CD4-positive, alpha-beta T cell treated with Interleukin-17A for 4 hours (primary cell): ENCODE data around the gene HILPDA.

Experiments used
- DNase-seq: peaks from one replicate; pipeline ENCODE4 v3.0.0-alpha.2; 2020; ENCODE audit warnings: mixed read lengths

HILPDA gene, protein sequence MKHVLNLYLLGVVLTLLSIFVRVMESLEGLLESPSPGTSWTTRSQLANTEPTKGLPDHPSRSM

DNA sequence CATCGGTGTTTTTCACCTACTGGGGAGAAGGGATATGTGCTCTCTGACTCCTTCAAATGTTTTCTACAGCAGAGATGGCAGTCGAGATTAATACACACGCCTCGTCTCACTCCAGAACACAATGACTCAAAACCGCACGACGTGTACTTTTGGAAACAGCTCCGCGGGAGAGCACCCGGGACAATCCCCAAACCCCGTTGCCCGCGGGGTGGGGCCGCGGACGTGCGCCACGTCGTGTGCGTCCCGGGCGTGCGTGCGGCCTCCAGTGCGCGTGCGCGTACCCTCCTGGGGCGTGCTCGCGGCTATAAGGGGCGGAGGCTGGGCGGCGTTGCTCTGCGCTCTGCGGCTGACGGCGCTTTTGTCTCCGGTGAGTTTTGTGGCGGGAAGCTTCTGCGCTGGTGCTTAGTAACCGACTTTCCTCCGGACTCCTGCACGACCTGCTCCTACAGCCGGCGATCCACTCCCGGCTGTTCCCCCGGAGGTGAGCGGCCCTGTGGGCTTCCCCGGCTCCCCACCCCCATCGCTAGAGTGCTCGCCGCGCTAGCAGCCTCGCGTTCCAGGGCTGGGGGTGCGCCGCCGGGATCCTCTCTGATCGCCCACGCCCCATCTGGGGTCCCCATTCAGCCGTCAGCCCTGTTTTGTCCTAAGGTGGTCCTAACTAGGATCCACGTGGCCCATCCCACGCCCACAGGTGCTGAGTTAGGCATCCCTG lies at the start of gene HILPDA:
HILPDA (plus strand) TSS at position 336 of the 712 bp plus-strand sequence. CDS start 1,391 bp downstream, outside the sequence.
- peak; percentile 96 for DNase-seq

DNA sequence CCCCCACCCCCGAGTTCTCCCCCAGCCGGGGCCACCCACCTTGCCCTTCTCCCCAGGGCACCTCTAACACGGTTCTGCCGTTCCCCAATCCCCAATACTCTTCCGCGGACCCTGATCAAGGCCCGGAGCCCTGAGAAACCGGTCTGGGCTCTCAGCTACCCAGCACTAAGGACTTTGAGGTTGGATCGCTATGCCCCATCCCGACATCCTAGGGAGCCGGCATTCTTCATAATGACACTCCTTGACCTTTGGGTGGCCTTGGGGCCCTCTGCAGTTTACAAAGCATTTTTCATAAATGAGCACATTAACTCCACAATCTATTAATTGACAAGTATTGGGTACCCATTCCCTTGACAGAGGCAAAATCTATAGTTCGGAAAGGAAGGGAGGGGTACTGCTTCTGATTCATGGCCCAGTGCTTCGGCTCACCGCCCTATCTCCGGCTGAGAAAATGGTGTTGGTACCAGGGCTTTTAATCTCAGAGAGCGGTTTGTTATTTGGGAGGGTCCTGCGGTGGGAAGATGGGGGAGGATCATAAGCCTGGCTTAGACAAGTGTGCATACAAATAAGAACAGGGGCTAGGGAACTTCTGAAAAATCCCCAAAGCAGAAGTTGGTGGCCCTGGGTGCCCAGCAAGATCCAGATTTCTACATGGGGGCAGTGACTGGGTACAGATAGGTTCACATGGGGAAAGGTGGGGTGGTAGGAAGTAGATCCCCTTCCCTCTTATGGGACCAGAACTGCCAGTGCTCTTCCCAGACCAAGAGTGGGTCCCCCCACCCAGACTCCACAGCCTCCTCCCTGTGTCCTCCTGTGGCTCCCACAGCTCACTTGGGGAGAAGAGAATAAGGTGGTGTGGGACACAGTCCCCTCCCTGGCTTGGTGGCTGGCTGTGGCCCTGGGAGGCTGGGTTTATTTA lies 49.1 kb upstream of the HILPDA start:
- no peak for DNase-seq

DNA sequence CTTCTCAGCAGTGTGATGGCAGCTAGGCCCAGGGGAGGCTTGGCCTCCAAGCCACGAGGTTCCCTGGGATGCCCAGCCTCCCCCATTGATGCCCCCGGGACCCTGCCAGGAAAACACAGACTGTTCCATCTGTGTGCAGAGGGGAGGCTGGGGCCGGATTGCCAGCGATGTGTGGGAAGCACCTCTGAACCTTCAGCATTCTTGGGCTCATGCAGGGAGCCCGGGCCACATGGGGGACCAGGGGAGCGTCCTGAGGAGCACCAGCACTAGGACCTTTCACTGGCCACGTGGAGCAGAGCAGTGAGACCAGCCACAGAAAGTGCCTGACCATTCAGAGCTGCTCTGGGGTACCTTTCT lies 48.5 kb upstream of the HILPDA start:
- DNase-seq: no peak

DNA sequence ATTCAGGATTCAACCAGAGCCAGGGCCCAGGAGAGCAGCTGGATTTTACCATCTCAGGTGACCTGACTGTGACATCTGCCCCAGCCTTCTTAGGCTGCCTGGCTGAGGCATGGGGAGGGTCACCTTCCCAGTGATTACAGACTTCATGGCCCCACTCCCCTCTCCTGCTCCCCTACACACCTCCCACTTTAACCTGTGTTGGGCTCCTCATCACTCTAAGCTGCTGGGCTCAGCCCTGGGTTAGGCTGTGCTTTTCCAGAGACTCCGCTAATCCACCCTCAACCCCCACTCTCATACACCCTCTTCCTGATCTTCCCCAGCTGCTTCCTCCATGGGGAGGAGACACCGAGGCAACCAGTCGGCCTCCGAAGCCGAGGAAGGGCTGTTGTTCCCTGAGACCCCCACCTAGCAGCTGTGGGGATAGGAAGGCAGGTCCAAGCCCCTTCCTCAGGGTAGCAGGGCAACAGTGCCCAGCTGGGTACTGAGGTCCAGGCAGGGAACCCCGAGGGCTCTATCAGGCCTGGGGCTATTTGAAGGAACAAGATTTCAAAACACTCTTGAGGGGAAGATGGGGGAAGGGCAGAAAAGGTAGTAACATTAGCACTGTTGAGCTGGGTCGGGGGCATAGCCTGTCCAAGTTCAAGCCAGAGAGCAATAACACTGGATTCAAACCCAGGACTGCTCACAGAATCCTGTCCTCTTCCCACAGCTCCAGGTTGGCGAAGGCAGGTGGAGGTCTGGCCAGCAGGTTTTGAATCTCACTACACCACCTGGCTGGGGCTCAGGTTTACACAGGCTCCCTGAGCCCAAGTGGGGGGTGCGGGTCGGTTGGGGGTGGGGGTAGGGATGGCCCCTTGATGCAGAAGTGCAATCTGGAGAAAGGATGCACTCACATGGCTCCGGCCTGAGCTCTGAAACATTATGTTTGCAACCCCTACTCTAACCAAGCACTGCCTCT lies 47.6 kb upstream of the HILPDA start:
- no peak for DNase-seq

DNA sequence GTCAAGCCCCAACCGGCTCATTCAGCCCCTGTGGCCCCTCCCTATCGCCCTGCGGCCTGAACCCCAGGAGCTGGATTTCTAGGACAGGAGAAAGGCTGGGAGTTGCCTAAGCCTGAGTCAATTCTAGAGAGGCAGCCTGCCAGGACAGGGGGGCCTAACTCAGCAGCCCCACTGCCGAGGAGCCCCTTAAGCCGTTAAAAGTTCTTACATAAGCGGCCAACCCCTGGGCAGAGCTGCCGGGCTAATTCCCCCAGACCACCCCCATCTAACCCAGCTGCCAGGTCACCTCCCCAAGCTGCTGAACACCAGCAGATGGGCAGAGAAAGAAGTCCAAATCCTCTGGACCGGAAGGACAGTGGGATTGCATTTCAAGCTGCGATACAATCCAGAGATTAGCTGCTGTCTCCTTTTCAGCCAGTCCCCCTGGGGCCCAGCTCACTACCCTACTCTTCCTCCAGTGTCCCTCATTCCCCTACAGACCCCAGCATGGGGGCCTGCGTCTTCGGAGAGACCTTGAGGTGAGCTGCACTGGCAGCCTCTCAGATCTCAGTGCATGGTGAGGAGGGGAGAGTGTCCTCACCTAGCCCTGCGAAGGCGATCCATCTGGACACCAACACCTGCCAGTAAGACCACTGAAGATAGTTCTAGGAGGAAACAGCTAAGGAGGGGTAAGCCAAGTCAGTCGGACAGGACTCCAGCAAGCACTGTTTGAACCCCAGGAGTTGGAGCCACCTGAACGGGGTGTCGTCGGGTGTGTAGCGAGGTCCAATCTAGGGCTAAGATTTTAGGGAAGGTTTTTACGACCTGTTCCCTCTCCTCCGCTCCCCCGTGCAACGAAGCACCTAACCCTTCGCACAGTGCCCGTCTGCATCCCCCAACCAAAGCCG lies 46.7 kb upstream of the HILPDA start:
- DNase-seq: peak; percentile 10

DNA sequence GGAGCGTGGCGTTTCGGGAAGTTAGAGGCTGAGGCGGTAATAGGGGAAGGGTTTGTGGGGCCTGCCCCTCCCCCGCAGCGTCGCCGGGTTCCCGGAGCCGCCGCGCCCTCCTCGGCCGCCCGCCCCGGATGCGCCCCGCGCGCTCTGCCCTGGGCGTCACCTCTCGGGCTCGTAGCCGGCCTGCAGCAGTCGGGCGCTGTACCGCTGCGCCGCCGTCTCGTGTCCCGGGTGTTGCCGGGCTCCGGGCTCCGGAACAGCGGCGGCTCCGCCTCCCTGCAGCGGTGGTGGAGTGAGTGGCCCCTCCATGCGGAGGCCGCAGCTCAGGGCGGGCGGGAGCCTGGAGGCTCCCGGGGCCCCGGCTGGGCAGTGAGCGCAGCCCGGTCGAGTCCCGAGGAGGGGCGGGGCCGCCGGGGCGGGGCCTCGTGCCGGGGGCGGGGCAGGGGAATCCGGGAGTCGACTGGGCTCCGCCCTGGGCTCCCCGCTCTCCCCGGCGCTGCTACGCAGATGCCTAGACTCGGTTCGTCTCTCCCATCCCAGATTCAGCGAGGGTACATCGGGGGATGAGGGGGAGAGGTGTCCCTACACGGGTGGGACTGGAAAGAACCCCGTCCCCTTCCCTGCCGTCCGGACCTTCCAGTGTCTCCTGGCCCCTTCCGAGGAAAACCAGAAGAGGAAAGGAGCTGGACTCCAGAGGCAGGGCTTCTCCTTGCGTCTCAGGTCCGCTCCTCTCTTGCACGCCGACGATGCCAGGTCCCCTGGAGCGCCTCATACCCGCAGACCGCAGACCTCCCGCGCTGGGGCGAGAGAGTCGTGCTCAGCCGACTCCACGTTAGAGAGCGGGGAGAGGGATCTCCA lies 45.9 kb upstream of the HILPDA start, which contains the start of gene IMPDH1:
IMPDH1 (minus strand) TSS at position 387 of the 855 bp plus-strand sequence; CDS start at position 306, 81 bp downstream.
- peak; percentile 93 for DNase-seq

DNA sequence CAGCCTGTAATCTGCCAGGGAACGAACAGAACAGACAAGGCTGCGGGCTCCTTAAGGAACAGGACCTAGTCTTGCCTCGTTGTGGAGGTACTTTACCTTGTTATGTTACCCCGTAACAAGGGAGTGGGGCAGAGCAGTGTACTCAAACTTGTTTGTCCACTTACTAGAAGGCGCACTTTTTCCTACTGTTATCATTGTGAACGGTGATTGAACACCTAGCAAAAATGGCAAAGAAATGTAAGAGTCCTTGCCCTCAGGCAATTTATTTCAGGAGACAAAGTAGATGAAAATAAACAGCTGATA lies 45.3 kb upstream of the HILPDA start:
- no peak for DNase-seq

DNA sequence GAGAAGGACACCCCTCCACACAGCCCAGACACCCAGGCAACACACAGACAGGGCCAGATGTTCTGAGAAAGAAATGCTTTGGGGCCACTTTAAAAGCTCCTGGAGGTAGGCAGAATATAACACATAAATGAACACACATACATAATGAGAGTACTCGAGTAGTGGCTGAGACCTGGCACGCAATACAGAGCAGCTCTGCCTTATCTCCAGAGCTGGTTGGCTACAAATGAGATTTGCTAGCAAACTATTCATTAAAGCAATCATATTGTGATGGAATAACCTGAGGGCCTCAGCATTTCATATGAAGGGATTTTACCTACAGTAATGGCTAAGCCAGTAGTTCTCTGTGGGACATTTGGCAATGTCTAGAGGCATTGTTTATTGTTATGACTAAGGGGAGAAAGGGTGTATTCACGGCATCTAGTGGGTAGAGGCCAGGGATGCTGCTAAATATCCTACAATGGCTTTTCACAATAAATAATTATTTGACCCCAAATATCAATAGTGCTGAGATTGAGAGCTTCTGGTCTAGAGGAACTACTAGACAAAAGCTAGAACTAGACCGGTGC lies 40.4 kb upstream of the HILPDA start:
- no peak for DNase-seq

DNA sequence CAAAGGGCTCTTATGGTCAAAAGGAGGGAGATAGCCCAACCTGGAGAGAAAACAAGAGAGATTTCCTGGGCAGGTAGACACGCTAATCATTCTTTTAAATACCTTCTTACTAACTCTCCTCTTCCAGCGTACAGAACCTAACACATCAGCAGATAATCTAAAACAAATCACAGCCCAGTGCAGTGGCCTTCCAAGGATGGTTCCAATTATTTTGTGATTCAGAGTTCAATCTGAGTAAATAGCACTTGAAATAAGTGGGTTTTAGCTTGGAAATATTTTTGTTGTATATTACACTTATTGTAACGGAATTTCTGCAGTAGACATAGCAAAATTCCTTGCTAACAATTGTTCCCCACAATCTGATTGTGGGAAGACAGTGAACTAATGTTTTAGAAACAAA lies 38.6 kb upstream of the HILPDA start:
- no peak for DNase-seq

DNA sequence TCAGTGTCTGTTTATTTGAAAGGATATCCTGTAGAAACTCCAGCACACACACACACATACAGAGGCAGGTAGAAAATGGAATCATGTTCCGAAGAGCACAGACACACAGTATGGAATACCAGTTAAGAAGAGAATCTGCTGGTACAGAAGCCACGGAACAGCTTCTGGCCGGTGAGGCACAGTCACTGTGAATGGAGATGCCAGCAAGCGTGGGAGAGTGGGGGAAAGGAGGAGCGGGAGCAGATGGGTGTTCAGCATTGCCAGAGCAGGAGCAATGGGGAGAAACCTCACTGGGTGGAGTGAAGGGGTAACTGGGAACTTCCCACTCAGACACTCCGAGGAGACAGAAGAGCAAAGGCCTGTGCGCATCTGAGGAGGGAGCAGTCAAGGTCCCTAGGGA lies 36.4 kb upstream of the HILPDA start:
- no peak for DNase-seq

DNA sequence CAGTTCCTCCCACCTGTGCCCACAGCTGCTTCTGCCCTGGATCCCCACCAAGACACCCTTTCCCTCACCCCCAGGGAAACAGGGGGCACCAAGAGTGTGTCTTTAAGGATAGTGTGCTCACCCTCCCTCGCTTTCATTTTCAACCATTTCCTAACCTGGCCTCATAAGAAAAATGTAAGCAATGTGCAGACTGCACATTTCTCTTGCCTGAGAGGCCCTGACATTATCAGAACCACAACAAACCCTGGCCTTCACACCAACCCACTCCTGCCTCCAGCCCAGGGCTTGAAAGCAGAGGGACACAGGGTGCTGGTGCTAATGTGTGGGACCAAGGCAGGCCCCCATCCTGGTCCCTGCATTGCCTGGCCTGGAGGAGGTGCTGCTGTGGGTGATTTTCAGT lies 34.9 kb upstream of the HILPDA start:
- DNase-seq: no peak

DNA sequence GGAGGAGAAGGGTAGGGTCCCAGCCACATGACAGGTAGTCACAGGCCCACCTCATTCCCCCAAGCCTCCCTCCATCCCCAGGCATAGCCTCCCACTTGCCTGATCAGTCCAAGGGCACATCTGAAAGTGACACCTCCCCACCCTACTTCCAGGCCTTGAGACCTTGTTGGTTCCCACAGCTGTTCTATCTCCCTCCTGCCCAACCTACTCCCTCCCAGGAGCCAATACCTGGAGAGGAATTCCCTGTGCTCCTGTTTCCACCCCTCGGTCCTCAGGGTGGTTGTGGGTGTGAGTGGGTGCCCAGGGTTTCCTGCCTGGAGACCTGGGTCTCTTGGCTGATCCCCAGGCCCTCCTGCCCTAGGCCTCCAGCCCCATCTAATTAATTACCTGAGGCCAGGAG lies 34.3 kb upstream of the HILPDA start:
- DNase-seq: no peak

DNA sequence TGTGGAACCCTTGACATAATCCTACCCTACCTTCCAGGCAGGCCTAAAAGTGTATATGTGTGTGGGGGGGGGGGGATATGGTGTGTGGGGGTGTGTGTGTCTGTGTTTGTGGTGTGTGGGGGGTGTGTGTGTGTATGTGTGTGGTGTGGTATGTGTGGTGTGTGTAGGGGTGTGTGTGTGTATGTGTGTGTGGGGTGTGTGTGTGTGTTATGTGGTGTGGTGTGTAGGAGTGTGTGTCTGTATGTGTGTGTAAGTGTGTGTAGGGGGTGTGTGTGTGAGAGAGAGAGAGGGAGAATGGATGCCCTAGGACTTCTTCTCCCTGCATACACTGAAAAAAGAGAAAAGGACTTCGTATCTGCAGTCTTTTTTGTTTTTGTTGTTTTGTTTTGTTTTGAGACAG lies 33.6 kb upstream of the HILPDA start:
- DNase-seq: no peak

DNA sequence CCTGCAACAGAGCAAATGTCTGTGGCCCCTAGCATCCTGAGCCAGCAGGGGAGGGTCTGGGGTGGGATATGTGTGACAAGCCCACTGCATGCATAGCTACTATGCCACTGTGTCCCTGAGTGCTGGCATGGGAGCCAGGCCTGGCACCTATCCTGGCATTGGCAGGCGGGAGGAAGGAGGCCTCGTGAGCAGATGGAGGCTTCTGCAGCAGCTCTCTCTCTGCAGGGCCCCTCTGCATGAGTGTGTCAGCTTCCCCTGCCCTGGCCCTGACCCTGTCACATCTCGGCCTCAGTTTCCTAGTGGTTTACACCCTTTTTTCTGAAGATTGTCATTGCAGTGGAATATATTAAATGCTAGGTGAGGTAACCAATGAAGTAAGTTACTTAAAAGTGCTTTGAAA lies 32.8 kb upstream of the HILPDA start:
- no peak for DNase-seq

DNA sequence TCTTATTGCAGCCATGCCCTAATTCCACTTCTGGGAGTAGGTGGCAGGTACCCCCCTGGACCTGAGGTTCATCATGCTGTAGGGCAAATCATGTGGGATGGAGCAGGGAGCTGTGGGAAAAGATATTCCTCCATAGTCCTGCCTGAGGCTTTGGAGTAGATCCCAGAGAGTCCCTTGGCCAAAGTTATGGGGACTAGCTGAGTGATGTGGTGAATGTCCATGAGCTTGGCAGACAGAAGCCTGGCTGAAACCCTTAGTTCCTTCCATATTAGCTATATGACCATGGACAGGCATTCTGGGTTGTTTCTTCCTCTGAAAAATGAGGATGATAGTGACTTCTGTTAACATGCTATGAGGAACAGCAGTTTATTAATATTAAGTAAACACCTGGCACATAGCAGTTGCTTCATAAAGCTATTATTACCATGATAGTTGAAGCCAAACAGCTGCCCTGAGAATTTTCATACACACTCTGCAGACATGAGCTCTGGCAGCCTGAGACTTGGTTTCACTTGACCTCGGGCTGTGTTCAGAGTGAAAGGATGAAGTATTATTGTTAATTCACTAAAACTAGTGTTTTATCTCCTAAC lies 30.9 kb upstream of the HILPDA start:
- DNase-seq: no peak

DNA sequence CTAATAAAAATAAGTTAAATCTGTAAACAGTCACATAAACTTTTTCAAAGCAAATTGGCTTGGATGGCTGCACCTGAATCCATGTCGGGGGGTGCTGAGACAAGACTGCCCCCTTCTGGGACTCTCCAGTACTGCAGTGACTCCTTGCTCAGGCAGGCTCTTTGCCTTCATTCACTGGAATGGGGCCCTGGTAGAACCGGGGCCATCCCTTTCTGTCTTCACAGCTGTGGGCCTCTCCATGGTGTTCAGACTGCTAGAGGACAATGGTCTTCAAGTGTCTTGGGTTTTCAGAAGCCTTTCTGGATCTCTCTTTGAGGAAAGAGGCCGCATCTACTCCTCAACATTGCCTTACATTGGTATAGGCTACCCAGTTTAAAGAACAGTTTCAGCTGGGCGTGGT lies 29.8 kb upstream of the HILPDA start:
- peak; percentile 87 for DNase-seq

DNA sequence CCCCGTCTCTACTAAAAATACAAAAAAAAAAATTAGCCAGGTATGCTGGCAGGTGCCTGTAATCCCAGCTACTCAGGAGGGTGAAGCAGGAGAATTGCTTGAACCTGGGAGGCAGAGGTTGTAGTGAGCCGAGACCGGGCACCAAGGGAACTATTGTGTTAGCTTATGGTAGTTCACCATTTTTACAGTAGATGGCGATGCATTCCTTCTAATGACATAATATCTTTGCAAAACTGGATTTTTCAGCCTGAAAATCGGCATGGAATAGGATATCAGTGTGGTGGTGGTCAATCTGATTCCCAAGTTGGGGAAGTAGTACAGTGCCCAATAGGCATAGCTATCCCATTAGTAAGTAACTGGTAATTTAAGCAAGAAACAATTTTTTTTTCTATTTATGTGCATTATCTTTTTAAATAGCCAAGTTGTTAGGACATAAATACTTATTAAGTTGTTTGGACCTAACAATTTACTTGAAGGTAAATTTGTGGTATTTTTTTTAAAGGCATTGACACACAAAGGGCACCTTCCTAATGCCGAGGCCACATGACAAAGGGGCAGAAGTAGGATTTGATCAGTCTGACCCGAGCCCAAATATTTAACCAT lies 28.3 kb upstream of the HILPDA start:
- DNase-seq: peak; percentile 37

DNA sequence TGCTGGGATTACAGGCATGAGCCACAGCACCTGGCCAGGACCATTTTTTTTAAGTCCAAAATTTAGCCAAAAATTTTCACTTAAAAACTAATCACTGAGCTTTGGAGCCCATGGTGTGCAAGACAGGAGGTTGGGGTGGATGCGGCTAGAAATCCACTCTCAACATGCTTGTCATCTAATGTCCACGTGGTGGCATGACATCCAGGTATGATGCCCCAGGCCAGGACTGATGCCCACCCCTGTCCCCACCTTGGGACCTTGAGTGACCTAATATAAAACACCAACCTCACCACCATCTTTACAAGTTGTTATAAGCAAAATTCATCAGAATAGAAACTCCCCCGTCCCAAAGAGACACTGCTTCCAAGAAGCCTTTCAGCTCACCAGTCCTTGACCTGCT lies 25.5 kb upstream of the HILPDA start:
- no peak for DNase-seq

DNA sequence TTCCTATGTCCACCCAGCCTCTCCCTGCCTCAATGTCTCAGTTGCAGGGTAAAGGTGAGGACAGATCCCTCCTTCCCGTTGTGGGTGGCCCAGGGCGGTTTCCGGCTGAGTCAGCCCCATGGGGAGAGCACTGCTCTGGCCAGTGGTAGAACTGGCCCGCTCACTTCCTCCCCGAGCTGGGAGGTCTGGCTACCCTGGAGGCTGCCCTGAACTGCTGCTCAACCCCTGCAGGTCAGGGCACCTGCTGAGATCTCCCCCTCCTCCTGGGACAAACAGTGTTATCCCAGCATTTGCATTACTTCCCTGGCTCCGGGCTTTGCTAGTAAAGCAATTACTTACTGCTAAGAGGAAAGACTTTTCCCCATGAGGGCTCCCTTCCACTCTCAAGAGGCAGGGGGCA lies 24.5 kb upstream of the HILPDA start:
- DNase-seq: no peak

DNA sequence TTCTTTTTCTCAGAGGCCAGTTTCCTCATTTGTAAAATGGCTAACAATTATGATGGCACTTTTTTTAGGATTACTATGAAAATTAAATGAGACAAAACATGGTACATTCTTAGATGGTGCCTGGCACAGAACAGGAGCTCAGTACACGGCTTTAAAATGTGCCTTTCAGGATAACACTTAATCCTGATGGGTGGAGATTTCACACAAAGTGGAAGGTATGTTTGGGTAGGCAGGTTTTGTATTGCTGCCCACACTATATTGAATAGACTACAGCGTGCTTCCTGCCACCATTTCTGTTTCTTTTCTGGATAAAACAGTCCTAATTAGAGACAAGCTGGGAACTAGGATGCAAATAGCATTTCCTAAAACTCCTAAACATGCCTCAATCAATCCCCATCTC lies 23.9 kb upstream of the HILPDA start:
- DNase-seq: no peak
